IMR-90 (cell line): ENCODE measurements around the gene CUL9.

Experiments used
- CHD1 ChIP-seq: IDR thresholded peaks from 2 replicates; pipeline ENCODE4 v1.6.1; 2012; ENCODE audit warnings: low read depth, low read length, improper control_type of control experiment
- CTCF ChIP-seq: conservative IDR thresholded peaks from 2 replicates; pipeline ENCODE4 v1.5.1; 2012; ENCODE audit warnings: mild to moderate bottlenecking, low read depth, low read length, improper control_type of control experiment
- ELK1 ChIP-seq: fragments of 150-350 bp; IDR thresholded peaks from 2 replicates; pipeline ENCODE4 v1.6.1; 2016; ENCODE audit warnings: low read depth, mild to moderate bottlenecking, low read length, moderate library complexity, borderline replicate concordance
- MAZ ChIP-seq: IDR thresholded peaks from 2 replicates; pipeline ENCODE4 v1.6.1; 2012; ENCODE audit warnings: low read depth, mild to moderate bottlenecking, low read length, improper control_type of control experiment, moderate library complexity, borderline replicate concordance
- MXI1 ChIP-seq: IDR thresholded peaks from 2 replicates; pipeline ENCODE4 v1.6.1; 2012; ENCODE audit warnings: low read depth, mild to moderate bottlenecking, low read length, moderate library complexity, borderline replicate concordance
- POLR2A ChIP-seq: IDR thresholded peaks from 2 replicates; pipeline ENCODE4 v1.6.1; 2012; ENCODE audit warnings: mild to moderate bottlenecking, low read depth, low read length
- RAD21 ChIP-seq: IDR thresholded peaks from 2 replicates; pipeline ENCODE4 v1.6.1; 2012; ENCODE audit warnings: low read length, improper control_type of control experiment
- RFX5 ChIP-seq: IDR thresholded peaks from 2 replicates; pipeline ENCODE4 v1.8.0; 2012; ENCODE audit warnings: low read depth, mild to moderate bottlenecking, low read length, moderate library complexity
- SMC3 ChIP-seq: fragments of 150-350 bp; IDR thresholded peaks from 2 replicates; pipeline ENCODE4 v1.6.1; 2016; ENCODE audit warnings: low read depth, mild to moderate bottlenecking, antibody characterized with exemption, low read length, moderate library complexity

GRCh38 chr6:43221046-43221972 lies 39.3 kb downstream of the CUL9 start:
- TF ChIP-seq CHD1 (no peak), CTCF (no peak), MXI1 (no peak), MAZ (no peak), POLR2A (no peak), SMC3 (no peak), ELK1 (no peak), RFX5 (no peak), RAD21 (no peak)
